Naive thymus-derived CD4-positive, alpha-beta T cell (primary cell): ENCODE data around the gene HLA-DOB. TPM values are rescaled to one million over a fixed set of nuclear protein-coding genes. Genes with fewer than 3 reads are reported as not detected.

Source experiments
- ATAC-seq: fragments of 150-1000 bp; cut with Tn5 transposase; 2 replicates; pipeline ENCODE4 v1.10.0; 2021; ENCODE audit warnings: mild to moderate bottlenecking, moderate library complexity
- CTCF ChIA-PET: fragments of 350-600 bp; sonication (Branson Sonifier 250); formaldehyde crosslinking; loops from one replicate; lab custom pipeline; 2021; ENCODE audit warnings: antibody characterized with exemption; lab: Charles Lee
- POLR2A ChIA-PET: fragments of 350-600 bp; sonication (Branson Sonifier 250); formaldehyde crosslinking; loops from one replicate; lab custom pipeline; 2021; ENCODE audit warnings: antibody characterized with exemption, inconsistent platforms; lab: Charles Lee
- DNase-seq, 9 donors: peaks; one replicate each; pipeline versions ENCODE4 v3.0.0 to v3.0.0-alpha.2; 2020 to 2022; ENCODE audit warnings: mixed read lengths in 1 of 9
- H3K27ac ChIP-seq: one replicate; pipeline ENCODE4 v1.7.0; 2013; ENCODE audit warnings: mild to moderate bottlenecking, low read depth, low read length, moderate library complexity
- H3K27me3 ChIP-seq, 2 donors: one replicate each; pipeline ENCODE4 v1.7.0; 2013; ENCODE audit warnings: low read length in 2 of 2, mild to moderate bottlenecking in 2 of 2, moderate library complexity in 2 of 2; ENCODE audit not compliant: control insufficient read depth in 2 of 2, insufficient read depth in 2 of 2
- H3K36me3 ChIP-seq, 3 experiments: 1 replicate in 2 of 3; 2 replicates in 1 of 3; pipeline ENCODE4 v1.7.0; 2013; ENCODE audit warnings: low read length in 3 of 3, mild to moderate bottlenecking in 3 of 3, moderate library complexity in 1 of 3; ENCODE audit not compliant: insufficient read depth in 3 of 3, control insufficient read depth in 2 of 3
- H3K4me1 ChIP-seq, 2 donors: one replicate each; pipeline ENCODE4 v1.7.0; 2013; ENCODE audit warnings: low read length in 2 of 2, mild to moderate bottlenecking in 2 of 2, moderate library complexity in 1 of 2; ENCODE audit not compliant: control insufficient read depth in 2 of 2, insufficient read depth in 2 of 2
- H3K4me3 ChIP-seq: 2 replicates; pipeline ENCODE4 v1.7.0; 2013; ENCODE audit warnings: mild to moderate bottlenecking, low read length
- H3K9me3 ChIP-seq, 3 experiments: 1 replicate in 2 of 3; 2 replicates in 1 of 3; pipeline ENCODE4 v1.7.0; 2013; ENCODE audit warnings: low read length in 3 of 3; ENCODE audit not compliant: control insufficient read depth in 2 of 3
- H3K27ac Mint-ChIP-seq, 9 donors: one replicate each; pipeline ENCODE4 v1.8.0; 2020 to 2022; ENCODE audit warnings: mixed read lengths in 9 of 9, mild to moderate bottlenecking in 8 of 9, moderate library complexity in 5 of 9, inconsistent platforms in 2 of 9
- H3K27me3 Mint-ChIP-seq, 5 donors: one replicate each; pipeline ENCODE4 v1.8.0; 2021 to 2022; ENCODE audit warnings: mixed read lengths in 5 of 5, mild to moderate bottlenecking in 1 of 5
- H3K36me3 Mint-ChIP-seq, 5 donors: one replicate each; pipeline ENCODE4 v1.8.0; 2020 to 2022; ENCODE audit warnings: mixed read lengths in 5 of 5, mild to moderate bottlenecking in 3 of 5, inconsistent platforms in 1 of 5
- H3K4me1 Mint-ChIP-seq, 7 donors: one replicate each; pipeline ENCODE4 v1.8.0; 2020 to 2022; ENCODE audit warnings: mixed read lengths in 7 of 7, mild to moderate bottlenecking in 3 of 7, inconsistent platforms in 1 of 7
- H3K4me3 Mint-ChIP-seq, 10 donors: one replicate each; pipeline ENCODE4 v1.8.0; 2020 to 2022; ENCODE audit warnings: mild to moderate bottlenecking in 10 of 10, mixed read lengths in 10 of 10, moderate library complexity in 6 of 10, inconsistent platforms in 2 of 10
- H3K9me3 Mint-ChIP-seq, 11 donors: one replicate each; pipeline ENCODE4 v1.8.0; 2020 to 2022; ENCODE audit warnings: mixed read lengths in 11 of 11, mild to moderate bottlenecking in 4 of 11, inconsistent platforms in 1 of 11, moderate library complexity in 1 of 11
- intact Hi-C, 2 donors: fragments of 100-400 bp; cut with micrococcal nuclease; formaldehyde crosslinking; loops; one replicate each; pipeline ENCODE4 v1.15.1; 2023
- polyA plus RNA-seq, 2 donors: library from polyadenylated mRNA; unstranded; fragments of 300-500 nt; fragmentation: Illumina TruSeq; gene quantifications; one replicate each; pipeline ENCODE4 v1.2.3, GENCODE V29; 2021
- total RNA-seq, 6 experiments: library from RNA in 5 of 6; stranded (reverse) in 5 of 6; gene quantifications; 1 replicate in 5 of 6; 2 replicates in 1 of 6; pipeline ENCODE4 v1.2.3 and lab custom pipeline; 2021 to 2026

HLA-DOB gene
- total and polyA plus RNA-seq, 7 experiments from 2014 or later: 0.48 to 7.7 (median 2.3) TPM

DNA sequence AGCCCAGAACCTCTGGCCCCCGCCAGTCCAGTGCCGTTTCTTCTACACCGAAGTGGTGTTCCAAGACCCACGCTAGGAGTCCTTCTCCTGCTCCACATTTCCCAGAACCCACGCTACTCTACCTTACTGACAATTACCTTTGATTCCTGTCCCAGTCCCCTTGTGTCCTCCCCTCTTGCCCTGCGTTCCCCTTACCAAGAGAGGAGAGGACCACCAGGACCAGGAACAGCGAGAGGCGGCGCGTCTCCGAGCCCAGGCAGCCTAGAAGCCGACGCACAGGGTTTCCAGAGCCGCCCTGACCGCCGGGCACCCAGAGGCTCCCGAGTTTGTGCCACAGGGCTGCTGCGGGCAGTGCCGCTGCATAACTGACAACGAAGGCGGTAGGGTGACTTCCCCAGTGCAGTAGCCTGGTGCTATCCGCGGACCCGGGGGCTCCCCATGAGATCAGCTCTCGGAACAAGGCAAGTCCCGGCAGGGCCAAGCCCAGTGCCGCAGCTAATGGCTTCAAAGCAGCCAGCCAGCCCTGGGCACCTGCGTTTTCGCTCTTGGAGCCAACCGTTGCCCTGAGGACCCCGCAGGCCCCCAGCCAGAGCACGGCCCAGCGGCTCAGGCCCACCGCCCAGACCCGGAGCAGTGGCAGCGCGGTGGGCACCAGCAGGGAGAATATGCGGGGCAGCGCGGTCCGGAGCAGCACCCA is 36.2 kb upstream of the HLA-DOB start:
- ChIA-PET POLR2A (interaction anchor here (0.6 to 9.5 kb wide), 15 partner anchors 10 to 1294 kb away, joined by 3 to 662 read pairs (median 6); partner anchors contain the start of genes BRD2, HLA-DMA, PSMB8 and RPS18), CTCF (interaction anchor here (0.8 to 7.5 kb wide), 6 partner anchors 11 to 119 kb away, joined by 4 to 241 read pairs (median 12); partner anchors contain the start of genes PSMB8 and TAP2)
- peak overlapping the region; percentile 91 for H3K4me3 ChIP-seq
- H3K9me3 Mint-ChIP-seq: peaks cover 0 to 2% (median 0%) of the 10 kb centered on the region in 11 donors
- peak overlapping the region; percentile 100 for H3K27ac ChIP-seq
- no peaks in the 10 kb centered on the region for H3K9me3 ChIP-seq
- no peaks in the 10 kb centered on the region for H3K27me3 Mint-ChIP-seq
- H3K4me1 Mint-ChIP-seq: peaks cover 62 to 81% (median 73%) of the 10 kb centered on the region in 7 donors
- intact Hi-C loops: loop anchor here (1.0 to 10.0 kb wide), 8 partner anchors 9 to 1231 kb away; partner anchors contain the start of genes PSMB8 (in 2 of the 2), CLIC1 (in 1 of the 2), CUTA (in 1 of the 2) and PHF1 (in 1 of the 2)
- H3K36me3 Mint-ChIP-seq: peaks cover 26 to 79% (median 59%) of the 10 kb centered on the region in 5 donors
- H3K36me3 ChIP-seq: peaks cover 23 to 69% (median 45%) of the 10 kb centered on the region in 3 experiments
- no peaks in the 10 kb centered on the region for H3K27me3 ChIP-seq
- ATAC-seq: peak; percentile 42
- peaks cover 53 to 65% of the 10 kb centered on the region in 2 donors for H3K4me1 ChIP-seq
- peak overlapping the region; percentile 96 to 100 (median 100) for H3K4me3 Mint-ChIP-seq
- H3K27ac Mint-ChIP-seq: peak overlapping the region; percentile 94 to 100 (median 100)
- peak in 5 of 9 donors; percentile 37 to 79 (median 52) for DNase-seq

DNA sequence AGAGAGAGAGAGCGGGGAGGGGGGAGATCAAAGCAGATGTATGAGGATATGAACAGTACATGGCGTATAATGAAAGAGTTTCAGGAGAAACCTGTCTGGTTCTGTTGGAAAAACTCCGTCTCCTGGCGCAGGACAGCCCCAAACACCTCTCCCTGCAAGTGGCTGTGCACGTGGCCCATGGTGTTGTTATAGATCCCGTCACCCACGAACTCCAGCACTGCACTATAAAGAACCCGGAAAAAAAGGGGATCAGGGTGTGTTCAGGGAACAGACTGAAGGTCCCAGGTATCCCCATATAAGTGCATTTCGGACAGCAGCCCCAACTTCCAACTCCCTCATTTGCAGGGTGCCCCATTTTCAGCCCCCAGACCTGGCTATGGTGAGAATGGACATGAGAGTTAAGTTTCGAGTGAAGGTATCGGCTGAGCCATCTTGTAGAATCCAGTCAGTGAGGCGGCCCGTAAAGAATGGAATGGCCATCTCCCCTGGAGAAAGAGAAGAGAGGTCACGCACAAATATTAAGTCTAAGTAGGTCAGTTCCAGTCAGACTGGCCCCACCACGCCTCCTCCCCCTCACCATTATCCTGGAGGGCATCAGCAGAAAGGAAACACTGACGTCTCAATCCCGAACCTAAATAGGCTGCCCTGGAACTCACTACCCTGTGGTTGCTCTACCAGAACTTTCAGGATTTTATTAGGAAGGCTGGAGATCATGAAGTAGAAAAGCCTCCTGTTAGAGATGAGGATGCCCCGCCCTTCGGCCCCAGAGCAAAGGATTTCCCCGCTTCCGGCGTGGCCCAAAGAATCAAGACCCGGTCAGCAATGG is 35.4 kb upstream of the HLA-DOB start:
- Mint-ChIP-seq H3K4me3 (peak overlapping the region; percentile 96 to 100 (median 100)), H3K27me3 (no peaks in the 10 kb centered on the region), H3K4me1 (peaks cover 62 to 81% (median 73%) of the 10 kb centered on the region in 7 donors), H3K27ac (peak overlapping the region; percentile 94 to 100 (median 100)), H3K36me3 (peaks cover 33 to 79% (median 61%) of the 10 kb centered on the region in 5 donors), H3K9me3 (peaks cover 0 to 4% (median 0%) of the 10 kb centered on the region in 11 donors)
- CTCF ChIA-PET: interaction anchor here (2.1 to 7.5 kb wide), 4 partner anchors 11 to 120 kb away, joined by 13 to 241 read pairs (median 27); partner anchors contain the start of genes PSMB8 and TAP2
- peak overlapping the region; percentile 100 for H3K27ac ChIP-seq
- no peaks in the 10 kb centered on the region for H3K27me3 ChIP-seq
- POLR2A ChIA-PET: interaction anchor here (0.6 to 9.5 kb wide), 13 partner anchors 7 to 818 kb away, joined by 4 to 662 read pairs (median 15); partner anchors contain the start of genes BRD2, HLA-DMA, PSMB8 and RPS18
- peaks cover 61 to 67% of the 10 kb centered on the region in 2 donors for H3K4me1 ChIP-seq
- ATAC-seq (no peak), DNase-seq (peak in 1 of 9 donors; percentile 16)
- H3K4me3 ChIP-seq: peak overlapping the region; percentile 91
- no peaks in the 10 kb centered on the region for H3K9me3 ChIP-seq
- intact Hi-C loops: loop anchor here (2.0 to 10.0 kb wide), 6 partner anchors 460 to 1230 kb away; partner anchors contain the start of genes CLIC1 (in 1 of the 2), CUTA (in 1 of the 2), PHF1 (in 1 of the 2) and PRRC2A (in 1 of the 2)
- peaks cover 25 to 69% (median 45%) of the 10 kb centered on the region in 3 experiments for H3K36me3 ChIP-seq

DNA sequence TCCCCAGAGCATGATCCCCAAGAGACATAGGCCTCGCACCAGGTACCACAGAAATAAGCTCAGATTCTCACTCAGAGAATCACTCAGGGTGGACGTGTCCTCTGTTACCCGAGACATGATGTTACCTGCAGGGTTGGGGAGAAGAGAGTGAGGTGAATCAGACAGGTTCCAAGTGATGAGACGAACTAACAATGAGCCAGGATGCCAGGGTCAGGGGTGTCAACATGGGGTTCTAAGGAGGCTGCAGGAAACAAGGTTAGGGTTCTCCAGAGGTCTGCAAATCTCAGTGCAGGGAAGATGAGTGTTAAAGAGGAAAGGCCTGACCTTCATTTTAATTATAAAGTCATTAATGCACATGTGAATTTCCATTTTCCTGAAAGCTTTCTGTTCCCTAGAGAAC is 34.2 kb upstream of the HLA-DOB start:
- H3K27ac ChIP-seq: peak overlapping the region; percentile 100

DNA sequence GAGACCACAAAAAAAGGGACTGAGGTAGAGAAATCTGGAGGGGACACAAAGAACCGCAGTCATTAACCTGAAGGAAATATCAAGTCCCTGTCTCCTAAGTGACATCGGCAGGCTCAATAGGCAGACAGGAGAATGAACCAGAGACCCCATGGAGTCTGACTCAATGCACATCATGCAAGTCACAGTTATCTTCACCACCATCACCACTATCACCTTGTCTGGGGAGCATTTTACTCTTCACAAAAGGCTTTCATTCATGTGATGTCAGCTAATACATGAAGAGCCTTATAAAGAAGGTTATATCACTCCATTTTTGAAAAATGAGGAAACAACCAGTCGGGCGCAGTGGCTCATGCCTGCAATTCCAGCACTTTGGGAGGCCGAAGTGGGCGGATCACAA is 32.3 kb upstream of the HLA-DOB start:
- Histone ChIP-seq H3K36me3 (peaks cover 37 to 71% (median 54%) of the 10 kb centered on the region in 3 experiments), H3K9me3 (no peaks in the 10 kb centered on the region), H3K27ac (peak overlapping the region; percentile 97), H3K4me3 (no peak overlapping the region), H3K4me1 (peaks cover 58 to 61% of the 10 kb centered on the region in 2 donors), H3K27me3 (no peaks in the 10 kb centered on the region)
- no peaks in the 10 kb centered on the region for H3K27me3 Mint-ChIP-seq
- DNase-seq (no peak), ATAC-seq (no peak)
- peaks cover 33 to 82% (median 72%) of the 10 kb centered on the region in 5 donors for H3K36me3 Mint-ChIP-seq
- ChIA-PET CTCF (interaction anchor here (0.8 kb wide), 1 partner anchor 11 kb away, joined by 3 read pairs; the partner anchor contains the start of gene TAP2), POLR2A (interaction anchor here (0.6 to 3.0 kb wide), 6 partner anchors 8 to 631 kb away, joined by 3 to 29 read pairs (median 4); partner anchors contain the start of gene TAP2)
- intact Hi-C loops: loop anchor here in 1 of 2 donors (10.0 kb wide), 1 partner anchor 954 kb away; the partner anchor contains the start of gene EHMT2
- peak overlapping the region; percentile 54 to 99 (median 94) for H3K4me3 Mint-ChIP-seq
- H3K4me1 Mint-ChIP-seq: peaks cover 60 to 75% (median 69%) of the 10 kb centered on the region in 7 donors
- peak overlapping the region; percentile 22 to 100 (median 86) for H3K27ac Mint-ChIP-seq
- peaks cover 0 to 4% (median 0%) of the 10 kb centered on the region in 11 donors for H3K9me3 Mint-ChIP-seq

More for the DNA sequence above, 34.2 kb upstream of the HLA-DOB start:
- Histone ChIP-seq H3K4me3 (peak overlapping the region; percentile 91), H3K9me3 (no peaks in the 10 kb centered on the region), H3K27me3 (no peaks in the 10 kb centered on the region), H3K36me3 (peaks cover 30 to 75% (median 51%) of the 10 kb centered on the region in 3 experiments), H3K4me1 (peaks cover 67 to 70% of the 10 kb centered on the region in 2 donors)
- ChIA-PET POLR2A (interaction anchor here (0.9 to 3.0 kb wide), 9 partner anchors 9 to 437 kb away, joined by 3 to 29 read pairs (median 5); partner anchors contain the start of gene TAP2), CTCF (interaction anchor here (0.6 to 2.1 kb wide), 3 partner anchors 12 to 32 kb away, joined by 5 to 13 read pairs (median 5); partner anchors contain the start of gene TAP2)
- no peaks in the 10 kb centered on the region for H3K27me3 Mint-ChIP-seq
- DNase-seq (no peak), ATAC-seq (no peak)
- H3K4me3 Mint-ChIP-seq: peak overlapping the region; percentile 96 to 100 (median 100)
- H3K36me3 Mint-ChIP-seq: peaks cover 33 to 80% (median 64%) of the 10 kb centered on the region in 5 donors
- peaks cover 0 to 4% (median 0%) of the 10 kb centered on the region in 11 donors for H3K9me3 Mint-ChIP-seq
- intact Hi-C loops: loop anchor here (5.0 to 10.0 kb wide), 5 partner anchors 461 to 1229 kb away; partner anchors contain the start of genes CLIC1 (in 1 of the 2), CUTA (in 1 of the 2), PHF1 (in 1 of the 2) and PRRC2A (in 1 of the 2)
- H3K27ac Mint-ChIP-seq: peak overlapping the region; percentile 65 to 100 (median 97)
- H3K4me1 Mint-ChIP-seq: peaks cover 65 to 84% (median 75%) of the 10 kb centered on the region in 7 donors

DNA sequence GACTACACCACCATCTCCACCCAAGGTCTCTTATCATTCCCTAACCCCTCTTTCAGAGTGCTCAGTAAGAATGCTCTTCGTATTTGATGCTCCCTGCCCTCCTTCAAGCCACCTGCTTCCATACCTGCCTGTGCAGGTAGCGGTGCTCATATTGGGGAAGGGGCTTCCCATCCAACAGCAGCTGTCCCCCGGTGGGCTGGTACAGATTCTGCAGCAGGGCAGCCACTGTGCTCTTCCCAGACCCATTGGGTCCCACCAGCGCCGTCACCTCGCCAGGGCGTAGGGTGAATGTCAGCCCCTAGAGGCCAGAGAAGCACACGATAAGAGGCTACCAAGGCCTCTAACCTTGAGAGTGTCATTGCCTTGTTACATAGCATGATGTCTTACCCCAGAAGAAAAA is 31.0 kb upstream of the HLA-DOB start:
- CTCF ChIA-PET: interaction anchor here (1.3 kb wide), 1 partner anchor 20 kb away, joined by 3 read pairs; no protein-coding TSS in a partner anchor
- peak overlapping the region; percentile 97 for H3K4me3 ChIP-seq

More for the DNA sequence above, 31.0 kb upstream of the HLA-DOB start:
- DNase-seq (no peak), ATAC-seq (no peak)
- Histone ChIP-seq H3K27ac (peak overlapping the region; percentile 97), H3K9me3 (no peaks in the 10 kb centered on the region), H3K36me3 (peaks cover 37 to 69% (median 54%) of the 10 kb centered on the region in 3 experiments), H3K27me3 (no peaks in the 10 kb centered on the region), H3K4me1 (peaks cover 61 to 62% of the 10 kb centered on the region in 2 donors)
- Mint-ChIP-seq H3K36me3 (peaks cover 33 to 93% (median 72%) of the 10 kb centered on the region in 5 donors), H3K27me3 (no peaks in the 10 kb centered on the region), H3K9me3 (peaks cover 0 to 4% (median 0%) of the 10 kb centered on the region in 11 donors), H3K4me3 (peak overlapping the region; percentile 92 to 99 (median 98)), H3K27ac (peak overlapping the region; percentile 58 to 100 (median 87)), H3K4me1 (peaks cover 64 to 80% (median 74%) of the 10 kb centered on the region in 7 donors)
- intact Hi-C loops: loop anchor here in 1 of 2 donors (10.0 kb wide), 1 partner anchor 953 kb away; the partner anchor contains the start of gene EHMT2
- POLR2A ChIA-PET: interaction anchor here (0.8 to 11.4 kb wide), 3 partner anchors 8 to 123 kb away, joined by 3 to 347 read pairs (median 4); partner anchors contain the start of gene BRD2
